Right renal pelvis (tissue), 4 donors: ENCODE data around the gene C1orf122. TPM values are rescaled to one million over a fixed set of nuclear protein-coding genes. Genes with fewer than 3 reads are reported as not detected.

ENCODE experiments used
- DNase-seq, 4 donors: peaks; one replicate each; pipeline ENCODE4 v3.0.0-alpha.2; 2013; ENCODE audit warnings: low read depth in 4 of 4, low spot score in 3 of 4, missing footprints in 1 of 4
- polyA plus RNA-seq, 4 donors: library from polyadenylated mRNA; unstranded; fragments of 120-200 nt; gene quantifications; one replicate each; pipeline ENCODE4 v1.2.1, GENCODE V29; 2013; ENCODE audit not compliant: insufficient read length in 4 of 4

C1orf122 gene
- polyA plus RNA-seq, 4 donors = 23.6 to 42.2 (median 27.3) TPM

GRCh38 chr1:37795340-37796125, 12.1 kb upstream of the C1orf122 start:
- peak in 1 of 4 donors; percentile 63 for DNase-seq

GRCh38 chr1:37797750-37798345, 9.7 kb upstream of the C1orf122 start:
- no peak for DNase-seq

- no peak for DNase-seq
These were observed 5.2 kb upstream of the C1orf122 start for GRCh38 chr1:37802439-37802838.

- no peak for DNase-seq
These were observed 403 bp upstream of the C1orf122 start for GRCh38 chr1:37807220-37807554.

GRCh38 chr1:37808369-37809319, 1.1 kb downstream of the C1orf122 start:
- DNase-seq = peak in 1 of 4 donors; percentile 38

- no peak for DNase-seq
These were observed 2.4 kb downstream of the C1orf122 start for GRCh38 chr1:37809942-37810341.

GRCh38 chr1:37811027-37811655, 3.6 kb downstream of the C1orf122 start:
- peak in 1 of 4 donors; percentile 39 for DNase-seq

- DNase-seq = no peak
These were observed 6.0 kb downstream of the C1orf122 start for GRCh38 chr1:37813529-37814145.

GRCh38 chr1:37814252-37814651, 6.7 kb downstream of the C1orf122 start:
- no peak for DNase-seq

GRCh38 chr1:37817481-37817880, 9.9 kb downstream of the C1orf122 start:
- DNase-seq = no peak

GRCh38 chr1:37821481-37821880, 13.9 kb downstream of the C1orf122 start:
- DNase-seq = no peak

GRCh38 chr1:37822906-37823815, 15.6 kb downstream of the C1orf122 start:
- DNase-seq = no peak

- DNase-seq = no peak
These were observed 16.4 kb downstream of the C1orf122 start for GRCh38 chr1:37824001-37824400.

- no peak for DNase-seq
These were observed 17.9 kb downstream of the C1orf122 start for GRCh38 chr1:37825506-37825905.

- DNase-seq = no peak
These were observed 21.0 kb downstream of the C1orf122 start for GRCh38 chr1:37828410-37829074.

- no peak for DNase-seq
These were observed 23.5 kb downstream of the C1orf122 start for GRCh38 chr1:37831109-37831508.

GRCh38 chr1:37831809-37832208, 24.2 kb downstream of the C1orf122 start:
- DNase-seq = no peak

GRCh38 chr1:37836788-37837187, 29.2 kb downstream of the C1orf122 start:
- no peak for DNase-seq

- DNase-seq = no peak
These were observed 32.1 kb downstream of the C1orf122 start for GRCh38 chr1:37839676-37840075.
